WTC11 (cell line): ENCODE data around the gene TNS2. TPM values are rescaled to one million over a fixed set of nuclear protein-coding genes. Genes with fewer than 3 reads are reported as not detected.

Source experiments
- ATAC-seq: fragments of 200-7000 bp; cut with Tn5 transposase; 2 replicates; pipeline ENCODE4 v1.10.0; 2021; ENCODE audit warnings: mild to moderate bottlenecking, moderate library complexity
- CTCF ChIA-PET: fragments of 300-600 bp; sonication (Branson Sonifier 250); formaldehyde crosslinking; loops from one replicate; lab custom pipeline; 2021; ENCODE audit warnings: antibody characterized with exemption; lab: Charles Lee
- POLR2A ChIA-PET: fragments of 350-600 bp; sonication (Branson Sonifier 250); formaldehyde crosslinking; loops from one replicate; lab custom pipeline; 2021; ENCODE audit warnings: antibody characterized with exemption; lab: Charles Lee
- DNase-seq: peaks from one replicate; pipeline ENCODE4 v3.0.0; 2021; ENCODE audit warnings: low spot score
- H3K27ac Mint-ChIP-seq: 2 replicates; pipeline ENCODE4 v1.8.0; 2021; ENCODE audit warnings: mixed read lengths
- H3K27me3 Mint-ChIP-seq: 2 replicates; pipeline ENCODE4 v1.8.0; 2021; ENCODE audit warnings: low read depth, mild to moderate bottlenecking, moderate library complexity, mixed read lengths
- H3K36me3 Mint-ChIP-seq: 2 replicates; pipeline ENCODE4 v1.8.0; 2021; ENCODE audit warnings: mixed read lengths
- H3K4me1 Mint-ChIP-seq: 2 replicates; pipeline ENCODE4 v1.8.0; 2022; ENCODE audit warnings: mixed read lengths
- H3K4me3 Mint-ChIP-seq: 2 replicates; pipeline ENCODE4 v1.8.0; 2021; ENCODE audit warnings: mild to moderate bottlenecking, moderate library complexity, mixed read lengths
- H3K9me3 Mint-ChIP-seq: 2 replicates; pipeline ENCODE4 v1.8.0; 2021; ENCODE audit warnings: mixed read lengths
- AR ChIP-seq: fragments of 250-450 bp; sonication (Bioruptor Pico); IDR thresholded peaks from 2 replicates; pipeline ENCODE4 v1.9.0; 2021; ENCODE audit warnings: mild to moderate bottlenecking
- ATF3 ChIP-seq: sonication (generic); formaldehyde crosslinking; conservative IDR thresholded peaks from 2 replicates; pipeline ENCODE4 v1.8.1; 2022; ENCODE audit warnings: mild to moderate bottlenecking, missing genetic modification reagents
- ELF4 ChIP-seq: sonication (generic); formaldehyde crosslinking; IDR thresholded peaks from 2 replicates; pipeline ENCODE4 v1.8.1; 2022; ENCODE audit warnings: low read depth, mild to moderate bottlenecking, moderate library complexity, missing genetic modification reagents
- EMX1 ChIP-seq: fragments of 250-450 bp; sonication (Bioruptor Pico); IDR thresholded peaks from 2 replicates; pipeline ENCODE4 v1.8.0; 2021; ENCODE audit warnings: mild to moderate bottlenecking
- ERG ChIP-seq: fragments of 250-450 bp; sonication (Bioruptor Pico); IDR thresholded peaks from 2 replicates; pipeline ENCODE4 v1.8.0; 2021; ENCODE audit warnings: mild to moderate bottlenecking
- GABPB1 ChIP-seq: sonication (generic); formaldehyde crosslinking; IDR thresholded peaks from 2 replicates; pipeline ENCODE4 v1.8.1; 2023; ENCODE audit warnings: mild to moderate bottlenecking, missing genetic modification reagents
- GRHL2 ChIP-seq: fragments of 250-450 bp; sonication (Bioruptor Pico); IDR thresholded peaks from 2 replicates; pipeline ENCODE4 v1.8.0; 2022; ENCODE audit warnings: mild to moderate bottlenecking, moderate library complexity; ENCODE audit not compliant: insufficient replicate concordance, severe bottlenecking
- GTF2I ChIP-seq: fragments of 250-450 bp; sonication (Bioruptor Pico); conservative IDR thresholded peaks from 2 replicates; pipeline ENCODE4 v1.4.0; 2021; ENCODE audit warnings: mild to moderate bottlenecking
- KAT7 ChIP-seq: sonication (generic); formaldehyde crosslinking; IDR thresholded peaks from 2 replicates; pipeline ENCODE4 v1.8.1; 2023; ENCODE audit warnings: missing genetic modification reagents, mild to moderate bottlenecking, borderline replicate concordance
- MAX ChIP-seq: sonication (generic); formaldehyde crosslinking; IDR thresholded peaks from 2 replicates; pipeline ENCODE4 v1.8.0; 2022; ENCODE audit warnings: mild to moderate bottlenecking, missing genetic modification reagents
- SOX15 ChIP-seq: fragments of 250-450 bp; sonication (Bioruptor Pico); IDR thresholded peaks from 2 replicates; pipeline ENCODE4 v1.9.0; 2021; ENCODE audit warnings: mild to moderate bottlenecking
- TCF7 ChIP-seq: sonication (generic); formaldehyde crosslinking; IDR thresholded peaks from 2 replicates; pipeline ENCODE4 v1.8.0; 2022; ENCODE audit warnings: mild to moderate bottlenecking, low read depth, missing genetic modification reagents, moderate library complexity
- USF1 ChIP-seq: sonication (generic); formaldehyde crosslinking; IDR thresholded peaks from 2 replicates; pipeline ENCODE4 v1.8.0; 2022; ENCODE audit warnings: mild to moderate bottlenecking, missing genetic modification reagents
- ZNF281 ChIP-seq: sonication (generic); formaldehyde crosslinking; IDR thresholded peaks from 2 replicates; pipeline ENCODE4 v1.8.0; 2023; ENCODE audit warnings: mild to moderate bottlenecking, missing genetic modification reagents
- ZNF317 ChIP-seq: sonication (generic); formaldehyde crosslinking; IDR thresholded peaks from 2 replicates; pipeline ENCODE4 v1.8.1; 2023; ENCODE audit warnings: low read depth, mild to moderate bottlenecking, moderate library complexity, missing genetic modification reagents, borderline replicate concordance
- ZNF396 ChIP-seq: fragments of 250-450 bp; sonication (Bioruptor Pico); IDR thresholded peaks from 2 replicates; pipeline ENCODE4 v1.8.0; 2021; ENCODE audit warnings: mild to moderate bottlenecking, moderate library complexity, borderline replicate concordance
- ZNF532 ChIP-seq: fragments of 250-450 bp; sonication (Bioruptor Pico); IDR thresholded peaks from 2 replicates; pipeline ENCODE4 v1.9.0; 2021; ENCODE audit warnings: mild to moderate bottlenecking, borderline replicate concordance
- ZNF671 ChIP-seq: fragments of 250-450 bp; sonication (Bioruptor Pico); IDR thresholded peaks from 2 replicates; pipeline ENCODE4 v1.8.0; 2021; ENCODE audit warnings: mild to moderate bottlenecking
- total RNA-seq: library from RNA; stranded (reverse); gene quantifications from 3 replicates; pipeline ENCODE4 v1.2.3, GENCODE V29; 2021

Gene TNS2
- total RNA-seq, 1 experiment from 2014 or later, result 7.7 TPM

GRCh38 chr12:53067074-53067992, 17.5 kb downstream of the TNS2 start:
- TF ChIP-seq ZNF671 (CRISPR knock-in tag) (no peak), GABPB1 (CRISPR knock-in tag) (no peak), ATF3 (CRISPR knock-in tag) (no peak), GRHL2 (CRISPR knock-in tag) (no peak), GTF2I (CRISPR knock-in tag) (no peak), EMX1 (no peak), KAT7 (CRISPR knock-in tag) (no peak), ZNF532 (CRISPR knock-in tag) (no peak)
- no peak for DNase-seq
- H3K4me1 Mint-ChIP-seq, result peaks cover 23% of the 10 kb centered on the region
- no peak overlapping the region for H3K4me3 Mint-ChIP-seq
- ATAC-seq, result no peak
- peaks cover 12% of the 10 kb centered on the region for H3K27me3 Mint-ChIP-seq
- H3K27ac Mint-ChIP-seq, result no peak overlapping the region; the same call in 1 of the 2 replicates
- ChIA-PET CTCF (interaction anchor here (0.5 to 11.2 kb wide), 12 partner anchors 11 to 285 kb away, joined by 3 to 474 read pairs (median 36); partner anchors contain the start of genes AAAS, CSAD, IGFBP6 and SOAT2), POLR2A (no interaction called here)
- H3K36me3 Mint-ChIP-seq, result no peaks in the 10 kb centered on the region
- no peaks in the 10 kb centered on the region for H3K9me3 Mint-ChIP-seq

GRCh38 chr12:53067993-53068770, 18.3 kb downstream of the TNS2 start:
- Mint-ChIP-seq H3K4me1 (peaks cover 28% of the 10 kb centered on the region), H3K27me3 (peaks cover 6% of the 10 kb centered on the region), H3K36me3 (no peaks in the 10 kb centered on the region), H3K9me3 (no peaks in the 10 kb centered on the region), H3K27ac (no peak overlapping the region), H3K4me3 (no peak overlapping the region)
- no peak for DNase-seq
- ChIA-PET POLR2A (no interaction called here), CTCF (interaction anchor here (0.5 to 11.2 kb wide), 12 partner anchors 10 to 131 kb away, joined by 3 to 474 read pairs (median 5); partner anchors contain the start of genes IGFBP6, SOAT2, SPRYD3 and TNS2)
- no peak for ATAC-seq
- TF ChIP-seq AR (no peak), ZNF396 (no peak), ELF4 (CRISPR knock-in tag) (no peak), GABPB1 (CRISPR knock-in tag) (no peak), MAX (no peak), USF1 (CRISPR knock-in tag) (no peak), ERG (CRISPR knock-in tag) (no peak), ZNF317 (no peak), ZNF281 (CRISPR knock-in tag) (no peak), SOX15 (CRISPR knock-in tag) (no peak), TCF7 (no peak)
